Nephron (organoid): ENCODE results near the gene DCAF4.

Experiments used
- H3K27ac Mint-ChIP-seq, 3 experiments: 2 replicates each; pipeline ENCODE4 v1.8.0; 2020; ENCODE audit warnings: mixed read lengths in 3 of 3, mild to moderate bottlenecking in 2 of 3, moderate library complexity in 1 of 3
- H3K27me3 Mint-ChIP-seq: 2 replicates; pipeline ENCODE4 v1.8.0; 2021; ENCODE audit warnings: low read depth, mild to moderate bottlenecking, moderate library complexity, mixed read lengths
- H3K36me3 Mint-ChIP-seq: 2 replicates; pipeline ENCODE4 v1.8.0; 2020; ENCODE audit warnings: low read depth, mixed read lengths
- H3K4me1 Mint-ChIP-seq: 2 replicates; pipeline ENCODE4 v1.8.0; 2020; ENCODE audit warnings: mixed read lengths
- H3K4me3 Mint-ChIP-seq, 3 experiments: 2 replicates each; pipeline ENCODE4 v1.8.0; 2020; ENCODE audit warnings: mild to moderate bottlenecking in 3 of 3, mixed read lengths in 3 of 3, moderate library complexity in 2 of 3
- H3K9me3 Mint-ChIP-seq: 2 replicates; pipeline ENCODE4 v1.8.0; 2020; ENCODE audit warnings: mixed read lengths
- CTCF ChIP-seq, 3 experiments: fragments of 200-600 bp; sonication (generic); IDR thresholded peaks; one replicate each; pipeline ENCODE4 v1.5.0; 2021; ENCODE audit warnings: antibody characterized with exemption in 3 of 3; ENCODE audit not compliant: unreplicated experiment in 3 of 3

The DCAF4 gene

GRCh38 chr14:72904840-72905561 is 21.3 kb upstream of the DCAF4 start:
- Mint-ChIP-seq H3K27ac (peak overlapping the region in 1 of 3 experiments; percentile 43), H3K4me3 (no peak overlapping the region), H3K36me3 (no peaks in the 10 kb centered on the region), H3K27me3 (no peaks in the 10 kb centered on the region), H3K9me3 (peaks cover 4% of the 10 kb centered on the region), H3K4me1 (peaks cover 21% of the 10 kb centered on the region)
- peak; percentile 86 to 90 (median 89) for TF ChIP-seq CTCF (IDR thresholded peaks at IDR 0.05; ENCODE audit: unreplicated experiment in 3 of 3)

GRCh38 chr14:72906316-72906715 is 19.9 kb upstream of the DCAF4 start:
- TF ChIP-seq CTCF (IDR thresholded peaks at IDR 0.05; ENCODE audit: unreplicated experiment in 3 of 3) = no peak
- Mint-ChIP-seq H3K27me3 (no peaks in the 10 kb centered on the region), H3K36me3 (no peaks in the 10 kb centered on the region), H3K9me3 (peaks cover 4% of the 10 kb centered on the region), H3K27ac (no peak overlapping the region), H3K4me3 (no peak overlapping the region), H3K4me1 (peaks cover 25% of the 10 kb centered on the region)

GRCh38 chr14:72906879-72907278 is 19.4 kb upstream of the DCAF4 start:
- H3K27me3 Mint-ChIP-seq = no peaks in the 10 kb centered on the region
- H3K36me3 Mint-ChIP-seq = no peaks in the 10 kb centered on the region
- H3K4me3 Mint-ChIP-seq = no peak overlapping the region
- TF ChIP-seq CTCF (IDR thresholded peaks at IDR 0.05; ENCODE audit: unreplicated experiment in 3 of 3) = no peak
- no peak overlapping the region for H3K27ac Mint-ChIP-seq
- H3K4me1 Mint-ChIP-seq = peaks cover 27% of the 10 kb centered on the region
- H3K9me3 Mint-ChIP-seq = peaks cover 4% of the 10 kb centered on the region

- Mint-ChIP-seq H3K36me3 (no peaks in the 10 kb centered on the region), H3K4me1 (peaks cover 27% of the 10 kb centered on the region), H3K9me3 (peaks cover 4% of the 10 kb centered on the region), H3K27me3 (no peaks in the 10 kb centered on the region), H3K4me3 (no peak overlapping the region), H3K27ac (peak overlapping the region in 2 of 3 experiments; percentile 22 to 37)
- TF ChIP-seq CTCF (IDR thresholded peaks at IDR 0.05; ENCODE audit: unreplicated experiment in 3 of 3) = no peak
These were observed 18.4 kb upstream of the DCAF4 start for GRCh38 chr14:72907886-72908285.

- Mint-ChIP-seq H3K4me1 (peaks cover 27% of the 10 kb centered on the region), H3K27ac (peak overlapping the region in 2 of 3 experiments; percentile 22 to 46), H3K9me3 (no peaks in the 10 kb centered on the region)
These were observed 17.1 kb upstream of the DCAF4 start for GRCh38 chr14:72909163-72909562.

More at GRCh38 chr14:72909163-72909562, 17.1 kb upstream of the DCAF4 start:
- H3K27me3 Mint-ChIP-seq = no peaks in the 10 kb centered on the region
- no peaks in the 10 kb centered on the region for H3K36me3 Mint-ChIP-seq
- TF ChIP-seq CTCF (IDR thresholded peaks at IDR 0.05; ENCODE audit: unreplicated experiment in 3 of 3) = no peak
- H3K4me3 Mint-ChIP-seq = no peak overlapping the region
